Stimulated activated CD8-positive, alpha-beta memory T cell treated with anti-CD3 and anti-CD28 coated beads, Interleukin-2, amount 100 ng/mL, for 1 hour (primary cell): Measurements from ENCODE around the gene GPR17.

Experiments
- DNase-seq, 2 donors: peaks; one replicate each; pipeline ENCODE4 v3.0.0-alpha.2; 2020; ENCODE audit warnings: low read depth in 2 of 2

The GPR17 gene

DNA sequence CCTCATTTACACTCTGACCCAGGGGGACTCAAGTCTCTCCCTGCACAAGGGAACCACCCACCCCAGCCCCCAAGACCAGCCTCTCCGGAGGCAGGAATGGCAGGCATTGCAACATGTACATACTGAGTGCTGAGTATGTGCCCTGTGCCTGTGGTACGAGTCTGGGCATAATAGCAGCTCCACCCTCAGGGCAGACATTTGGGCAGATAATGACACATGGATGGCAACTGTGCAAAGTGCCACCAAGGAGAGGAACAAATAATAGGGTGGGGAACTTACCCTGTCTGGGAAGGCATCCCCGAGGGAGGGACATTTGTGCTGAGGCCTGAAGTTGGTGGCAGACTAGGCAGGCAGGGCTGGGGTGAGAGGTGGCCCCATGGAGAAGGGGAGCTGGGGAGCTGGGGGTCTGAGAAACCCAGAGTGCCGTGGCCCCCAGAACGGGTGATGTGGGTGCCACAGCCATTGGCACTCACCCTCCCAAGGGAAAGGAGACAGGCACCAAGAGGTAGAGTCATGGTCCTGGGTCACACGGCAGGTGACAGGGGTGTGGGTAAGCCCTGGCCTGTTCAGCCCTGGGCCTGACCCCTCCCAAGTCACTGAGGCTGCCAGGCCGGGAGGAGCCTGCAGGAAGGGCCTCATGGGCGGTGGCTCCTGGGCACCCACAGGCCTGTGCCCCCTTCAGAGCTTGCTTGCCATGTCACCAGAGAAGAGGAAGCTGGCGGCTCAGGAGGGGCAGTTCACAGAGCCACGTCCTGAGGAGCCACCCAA lies 15.7 kb upstream of the GPR17 start:
- DNase-seq = no peak

DNA sequence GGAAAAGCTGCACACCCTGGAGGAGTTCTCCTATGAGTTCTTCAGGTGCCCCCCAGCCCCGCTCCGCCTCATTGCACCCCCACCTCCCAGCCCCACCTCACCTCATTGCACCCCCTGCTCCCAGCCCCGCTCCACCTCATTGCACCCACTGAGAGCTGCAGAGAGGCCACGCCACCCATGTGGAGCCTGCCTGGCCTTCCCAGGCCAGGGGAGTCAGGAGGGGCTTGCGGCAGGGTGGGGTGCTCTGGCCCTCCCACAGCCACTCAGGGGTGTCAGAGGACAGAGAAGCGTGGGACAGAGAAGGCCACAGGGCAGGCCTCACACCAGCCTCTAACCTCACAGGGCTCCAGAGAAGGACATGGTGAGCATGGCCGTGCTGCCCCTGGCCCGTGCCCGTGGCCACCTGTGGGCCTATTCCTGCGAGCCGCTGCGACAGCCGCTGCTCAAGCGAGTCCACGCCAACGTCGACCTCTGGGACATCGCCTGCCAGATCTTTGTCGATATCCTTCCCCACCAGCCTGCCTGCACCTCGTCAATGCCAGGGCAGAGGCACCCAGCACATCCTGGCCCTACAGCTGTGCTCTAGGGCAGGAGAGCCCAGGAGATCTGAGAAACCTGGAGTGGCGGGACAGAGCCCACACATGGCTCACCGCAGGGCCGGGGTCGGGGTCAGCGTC lies 15.0 kb upstream of the GPR17 start:
- no peak for DNase-seq

DNA sequence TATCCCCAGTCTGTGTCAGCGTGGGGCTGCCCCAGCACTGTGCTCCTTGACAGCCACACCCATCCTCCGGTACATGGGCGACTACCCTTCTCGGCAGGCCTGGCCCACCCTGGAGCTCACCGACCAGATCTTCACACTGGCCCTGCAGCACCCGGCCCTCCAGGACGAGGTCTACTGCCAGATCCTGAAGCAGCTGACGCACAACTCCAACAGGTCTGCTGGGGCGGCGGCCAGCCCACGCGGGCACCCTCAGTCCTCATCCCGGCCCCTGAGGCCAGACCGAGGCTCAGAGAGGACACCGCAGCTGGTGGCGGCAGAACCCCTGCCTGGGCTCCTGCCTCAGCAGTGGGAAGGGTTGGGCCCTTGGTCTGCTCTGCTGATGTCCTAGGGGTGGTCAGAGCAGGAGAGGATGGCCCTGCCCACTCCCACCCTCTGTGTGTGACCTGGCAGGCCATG lies 14.4 kb upstream of the GPR17 start:
- no peak for DNase-seq

DNA sequence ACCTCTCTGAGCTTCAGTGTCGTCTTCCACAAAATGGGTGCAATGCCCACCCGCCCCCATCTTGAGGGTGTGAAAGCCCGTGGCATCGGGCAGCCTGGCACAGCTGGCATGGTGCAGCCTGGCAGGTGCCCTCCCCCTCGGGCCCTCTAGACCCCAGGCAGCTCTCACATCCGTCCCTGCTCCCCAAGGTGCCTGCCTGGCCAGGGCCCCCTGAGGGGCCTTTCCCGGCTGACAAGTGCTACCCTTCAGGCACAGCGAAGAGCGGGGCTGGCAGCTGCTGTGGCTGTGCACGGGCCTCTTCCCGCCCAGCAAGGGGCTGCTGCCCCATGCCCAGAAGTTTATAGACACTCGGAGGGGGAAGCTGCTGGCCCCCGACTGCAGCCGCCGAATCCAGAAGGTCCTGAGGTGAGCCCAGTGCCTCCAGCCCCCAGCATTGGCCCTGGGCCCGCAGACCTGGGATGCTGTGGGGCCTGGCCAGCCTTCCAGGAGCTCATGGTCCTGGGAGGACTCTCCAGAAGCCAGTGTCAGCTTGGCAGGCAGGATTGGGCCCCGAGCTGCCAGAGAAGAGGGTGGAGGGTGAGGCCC lies 13.9 kb upstream of the GPR17 start:
- no peak for DNase-seq

DNA sequence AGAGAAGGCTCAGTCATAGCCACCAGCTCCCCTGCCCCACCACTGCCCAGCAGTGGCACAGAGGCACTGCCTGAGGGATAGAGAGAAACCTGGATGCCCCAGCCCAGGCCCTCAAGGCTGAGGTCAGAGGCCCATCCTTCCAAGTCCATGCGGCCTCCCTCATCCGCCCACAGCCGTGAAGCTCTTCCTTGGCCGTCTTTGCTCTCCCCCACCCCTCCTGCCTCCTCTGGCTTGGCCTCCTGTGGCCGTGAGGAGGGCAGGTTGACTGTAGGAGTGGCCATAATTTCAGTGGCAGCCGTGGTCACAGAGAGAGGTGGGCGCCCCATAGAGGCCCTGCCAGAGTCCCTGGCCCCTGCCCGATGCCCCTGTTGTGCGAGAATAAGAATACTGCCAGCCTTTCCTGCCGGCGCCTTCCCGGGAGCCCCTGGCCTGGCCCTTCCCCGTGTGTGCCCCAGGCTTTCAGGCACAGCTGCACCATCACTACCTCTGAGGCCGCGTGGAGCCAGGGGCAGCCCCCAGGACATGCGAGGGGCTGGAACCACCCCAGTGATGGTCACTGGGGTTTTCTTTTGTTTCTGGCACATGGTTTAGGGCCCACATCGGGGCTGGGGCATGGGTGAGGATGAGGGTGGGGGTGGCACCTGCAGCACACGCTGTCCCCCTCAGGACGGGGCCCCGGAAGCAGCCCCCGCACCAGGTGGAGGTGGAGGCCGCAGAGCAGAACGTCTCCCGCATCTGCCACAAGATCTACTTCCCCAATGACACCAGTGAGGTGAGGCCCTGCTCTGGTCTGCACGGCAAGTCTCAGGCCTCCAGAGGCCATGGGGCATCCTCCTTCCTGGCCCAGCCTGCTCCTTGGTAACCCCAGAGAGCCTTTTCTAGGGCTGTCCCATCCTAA lies 13.1 kb upstream of the GPR17 start:
- DNase-seq = no peak

DNA sequence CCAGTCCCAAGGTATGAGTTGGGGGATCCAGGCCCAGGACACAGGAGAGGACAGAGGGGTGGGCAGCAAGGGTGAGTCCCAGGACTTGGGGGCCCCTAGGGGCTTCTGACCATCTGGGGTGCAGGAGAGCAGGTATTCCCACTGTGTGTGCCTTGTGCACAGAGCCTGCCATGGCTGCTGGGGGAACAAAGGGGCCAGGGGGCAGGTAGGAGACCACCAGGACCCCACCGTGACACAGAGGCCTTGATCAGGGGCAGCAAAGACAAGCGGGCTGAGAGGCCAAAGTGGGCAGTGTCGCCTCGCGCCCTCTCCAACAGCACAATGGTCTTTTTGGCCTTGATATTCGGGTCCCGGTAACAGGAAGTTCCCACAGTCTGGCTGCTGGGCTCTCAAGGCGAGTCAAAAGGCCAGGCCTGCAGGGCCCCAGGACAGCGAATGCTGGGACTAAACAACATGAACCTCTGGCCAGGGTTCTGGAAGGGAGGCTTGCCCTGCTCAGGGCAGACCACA lies 12.3 kb upstream of the GPR17 start:
- DNase-seq = no peak

DNA sequence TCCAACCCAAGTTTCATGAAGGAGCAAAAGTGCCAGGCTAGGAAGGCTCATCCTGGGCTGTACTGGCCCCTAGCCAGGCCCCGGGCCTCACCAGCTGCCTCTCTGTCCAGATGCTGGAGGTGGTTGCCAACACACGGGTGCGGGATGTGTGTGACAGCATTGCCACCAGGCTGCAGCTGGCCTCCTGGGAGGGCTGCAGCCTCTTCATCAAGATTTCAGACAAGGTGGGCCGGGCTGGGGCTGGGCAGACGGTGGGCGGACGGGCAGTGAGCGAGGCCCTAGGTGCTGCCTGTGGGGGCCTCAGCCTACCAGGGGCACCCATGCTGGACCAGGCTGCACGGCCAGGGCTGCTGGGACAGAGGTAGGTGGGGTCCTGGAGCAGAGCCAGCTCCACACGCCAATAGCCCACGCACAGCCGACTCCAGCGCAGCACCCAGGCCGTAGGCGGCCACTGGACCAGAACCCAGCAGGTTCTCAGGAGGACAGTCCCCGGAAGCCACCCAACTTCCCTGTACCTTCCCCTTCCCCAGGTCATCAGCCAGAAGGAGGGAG lies 11.8 kb upstream of the GPR17 start:
- no peak for DNase-seq

DNA sequence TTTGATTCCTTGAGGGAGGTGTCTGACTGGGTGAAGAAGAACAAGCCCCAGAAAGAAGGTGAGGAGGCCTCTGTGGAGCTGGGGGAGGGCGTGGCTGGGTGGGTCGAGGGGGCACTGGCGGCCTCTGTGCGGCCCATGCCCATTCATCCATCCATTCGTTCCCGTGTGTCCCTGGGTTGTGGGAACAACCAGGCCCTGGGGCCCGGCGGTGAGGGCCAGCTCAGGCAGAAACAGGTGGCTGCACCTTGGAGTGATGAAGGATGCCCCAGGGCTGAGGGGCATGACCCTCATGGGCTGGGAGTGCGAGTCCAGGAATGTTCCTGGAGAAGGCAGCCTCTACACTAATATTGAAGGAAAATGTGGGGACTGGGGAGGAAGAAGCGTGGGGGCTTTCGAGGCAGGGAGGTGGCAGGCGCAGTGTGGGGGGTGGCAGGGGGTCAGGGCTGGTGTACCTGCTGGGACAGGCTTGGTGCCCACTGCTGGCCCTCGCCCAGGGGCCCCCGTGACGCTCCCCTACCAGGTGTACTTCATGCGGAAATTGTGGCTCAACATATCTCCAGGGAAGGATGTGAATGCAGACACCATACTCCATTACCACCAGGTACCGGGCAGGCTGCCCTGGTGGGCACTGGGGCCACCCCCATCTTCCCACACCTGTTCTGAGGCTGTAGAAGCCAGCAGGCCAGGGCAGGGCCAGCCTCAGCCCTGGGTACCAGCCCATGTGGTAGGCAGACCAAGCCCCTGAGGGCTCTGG lies 11.2 kb upstream of the GPR17 start:
- DNase-seq = no peak

DNA sequence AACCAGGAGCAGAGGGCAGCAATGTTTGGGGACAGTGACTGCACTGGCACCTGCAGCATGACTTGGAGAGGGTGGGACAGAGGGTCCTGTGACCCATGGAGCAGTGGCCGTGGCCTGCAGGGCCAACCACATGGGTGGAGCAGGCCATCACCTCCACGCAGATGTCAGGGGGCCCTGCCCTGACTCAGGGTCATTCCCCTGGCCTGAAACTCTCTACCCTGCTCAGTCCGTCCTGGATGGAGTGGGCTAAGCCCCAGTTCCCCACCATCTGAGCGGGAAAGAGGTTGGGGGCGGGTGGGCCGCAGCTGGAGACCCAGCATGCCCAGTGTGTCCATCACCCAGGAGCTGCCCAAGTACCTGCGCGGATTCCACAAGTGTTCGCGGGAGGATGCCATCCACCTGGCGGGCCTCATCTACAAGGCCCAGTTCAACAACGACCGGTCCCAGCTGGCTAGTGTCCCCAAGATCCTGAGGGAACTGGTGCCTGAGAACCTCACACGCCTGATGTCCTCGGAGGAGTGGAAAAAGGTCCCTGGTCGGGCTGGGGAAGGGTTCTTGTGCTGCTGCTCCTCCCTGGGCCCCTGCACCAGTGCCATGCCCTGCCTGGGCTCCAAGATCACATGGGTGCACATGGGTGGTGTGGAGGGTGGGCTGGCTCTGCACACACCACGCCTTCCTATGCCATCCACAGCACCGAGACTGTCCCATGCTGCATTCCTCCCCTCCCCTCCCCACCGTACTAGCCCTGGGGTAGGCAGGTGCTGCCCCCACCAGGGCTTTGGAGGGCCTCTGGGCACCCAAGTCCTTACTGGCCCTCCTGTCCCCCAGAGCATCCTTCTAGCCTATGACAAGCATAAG lies 10.3 kb upstream of the GPR17 start:
- no peak for DNase-seq

DNA sequence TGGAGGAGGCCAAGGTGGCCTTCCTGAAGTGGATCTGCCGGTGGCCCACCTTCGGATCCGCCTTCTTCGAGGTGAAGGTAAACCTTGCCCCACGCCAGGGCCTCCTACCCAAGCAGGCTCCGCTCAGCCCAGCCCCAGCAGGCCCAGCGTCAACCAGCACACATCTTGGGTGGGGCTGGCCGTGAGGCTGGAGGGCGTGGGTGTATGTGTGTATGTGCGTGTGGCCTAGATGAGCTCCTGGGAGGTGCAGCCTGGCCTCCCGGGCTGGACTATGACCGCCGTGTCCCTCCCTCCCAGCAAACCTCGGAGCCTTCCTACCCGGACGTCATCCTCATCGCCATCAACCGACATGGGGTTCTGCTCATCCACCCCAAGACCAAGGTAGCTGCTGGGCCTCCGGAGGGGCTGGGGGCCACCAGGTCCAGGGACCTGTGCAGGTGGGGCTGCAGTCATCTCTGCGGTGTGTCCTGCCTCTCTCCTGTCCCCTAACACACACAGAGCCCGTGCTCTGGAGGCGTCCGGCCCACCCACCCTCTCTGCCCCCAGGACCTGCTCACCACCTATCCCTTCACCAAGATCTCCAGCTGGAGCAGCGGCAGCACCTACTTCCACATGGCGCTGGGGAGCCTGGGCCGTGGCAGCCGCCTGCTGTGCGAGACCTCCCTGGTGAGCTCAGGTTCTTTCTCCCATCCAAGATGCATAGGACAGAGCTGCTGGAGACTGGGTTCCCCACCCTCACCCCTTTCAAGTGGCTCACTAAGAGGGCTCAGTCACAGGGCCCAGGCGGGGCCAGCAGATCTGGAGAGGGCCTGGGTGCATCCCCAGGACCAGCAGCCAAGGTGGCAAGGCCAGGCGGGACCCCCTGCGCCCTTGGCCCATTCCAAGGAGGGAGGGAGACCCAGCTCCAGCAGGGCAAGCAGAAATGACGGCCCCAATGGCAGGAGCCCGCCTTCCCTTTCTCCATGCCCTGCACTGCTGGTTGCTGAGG lies 9.4 kb upstream of the GPR17 start:
- DNase-seq = no peak

DNA sequence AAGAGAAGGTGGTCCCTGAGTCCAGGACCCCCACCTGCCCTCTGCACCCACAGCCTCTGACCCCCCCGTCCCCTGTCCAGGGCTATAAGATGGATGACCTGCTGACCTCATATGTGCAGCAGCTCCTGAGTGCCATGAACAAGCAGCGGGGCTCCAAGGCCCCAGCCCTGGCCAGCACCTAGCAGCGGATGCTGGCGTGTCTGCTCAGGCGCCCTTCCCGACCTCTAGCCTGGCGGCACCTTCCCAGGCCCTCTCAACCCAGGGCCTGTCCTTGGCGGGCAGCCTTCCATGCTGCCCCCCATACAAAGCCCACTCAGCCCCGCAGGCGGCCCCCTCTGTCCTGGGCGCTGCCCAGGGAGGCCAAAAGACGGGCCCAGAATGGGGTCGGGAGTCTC lies 8.7 kb upstream of the GPR17 start:
- DNase-seq = no peak

DNA sequence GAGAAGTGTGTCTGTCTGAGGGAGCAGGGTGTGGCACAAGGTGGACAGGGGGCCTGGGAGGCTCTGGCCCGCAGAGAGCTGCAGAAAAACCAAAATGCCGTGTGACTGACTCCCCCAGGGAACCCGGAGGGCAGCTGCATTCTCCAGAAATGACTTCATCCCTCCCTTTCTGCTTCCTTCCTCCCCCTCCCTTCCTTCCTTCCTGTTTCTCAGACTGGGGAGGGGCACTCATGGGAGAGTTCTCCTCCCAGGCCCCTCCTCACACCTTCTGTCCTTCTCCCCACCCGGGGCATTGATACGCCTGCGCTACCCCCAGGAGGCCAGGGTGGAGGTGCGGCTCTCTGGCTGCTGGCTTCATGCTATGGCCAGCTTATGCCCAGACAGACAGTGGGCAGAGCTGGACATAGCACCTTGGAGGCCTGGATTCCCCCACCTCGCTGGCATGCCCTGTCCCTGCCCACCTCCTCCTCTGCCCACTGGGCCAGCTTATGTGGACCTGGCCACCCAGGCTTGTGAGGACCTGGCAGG lies 8.2 kb upstream of the GPR17 start:
- no peak for DNase-seq

DNA sequence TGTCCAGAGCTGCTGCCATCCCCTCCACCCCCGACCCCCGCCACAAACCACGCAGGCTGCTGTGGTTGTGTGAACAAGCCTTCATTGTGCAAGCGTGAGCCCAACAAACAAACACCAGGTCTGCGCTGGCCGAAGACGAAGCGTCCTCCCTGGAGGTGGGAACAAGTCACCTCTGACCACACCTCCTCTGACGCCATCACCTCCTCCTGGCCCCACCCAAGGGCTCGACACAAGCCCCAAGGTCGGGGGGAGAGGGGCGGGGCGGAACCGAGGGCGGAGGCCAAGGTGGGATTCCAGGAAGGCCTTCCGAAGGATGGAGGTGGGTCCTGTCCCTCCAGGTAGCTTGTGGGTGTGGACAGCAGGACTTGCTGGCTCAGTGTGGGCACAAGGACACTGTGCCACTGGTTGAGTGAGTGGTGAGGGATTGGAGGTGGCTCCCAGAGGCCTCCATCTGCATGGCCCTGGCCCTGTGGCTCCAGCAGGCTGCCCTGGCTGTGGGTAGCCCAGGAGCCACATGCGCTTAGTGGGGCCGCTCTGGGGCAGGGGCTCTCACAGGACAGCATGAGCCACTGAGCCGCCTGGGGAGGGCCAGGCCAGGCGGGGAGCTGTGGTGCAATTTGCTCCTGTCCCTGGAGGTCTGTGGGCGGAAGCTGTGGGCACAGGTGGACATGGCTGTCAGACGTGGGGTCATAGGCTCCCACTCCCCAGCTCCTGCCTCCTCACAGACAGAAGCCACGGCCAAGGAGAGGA lies 7.4 kb upstream of the GPR17 start:
- DNase-seq = no peak

DNA sequence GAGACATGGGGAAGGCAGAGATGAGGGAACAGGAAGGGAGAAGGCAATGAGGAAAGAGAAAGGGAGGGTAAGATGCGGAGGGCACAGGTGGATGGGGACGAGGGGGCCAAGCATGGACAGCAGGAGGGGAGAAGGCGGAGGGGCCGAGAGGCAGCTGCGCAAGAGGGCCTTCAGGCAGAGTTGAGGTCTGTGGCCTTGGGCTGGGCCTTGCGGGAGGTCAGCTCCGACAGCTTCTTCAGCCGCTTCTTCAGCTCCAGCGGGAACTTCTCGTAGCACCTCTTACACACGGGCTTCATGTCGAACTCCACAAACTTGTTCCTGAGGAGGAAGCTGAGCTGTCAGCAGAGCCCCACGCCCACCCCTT lies 6.9 kb upstream of the GPR17 start:
- DNase-seq = no peak

DNA sequence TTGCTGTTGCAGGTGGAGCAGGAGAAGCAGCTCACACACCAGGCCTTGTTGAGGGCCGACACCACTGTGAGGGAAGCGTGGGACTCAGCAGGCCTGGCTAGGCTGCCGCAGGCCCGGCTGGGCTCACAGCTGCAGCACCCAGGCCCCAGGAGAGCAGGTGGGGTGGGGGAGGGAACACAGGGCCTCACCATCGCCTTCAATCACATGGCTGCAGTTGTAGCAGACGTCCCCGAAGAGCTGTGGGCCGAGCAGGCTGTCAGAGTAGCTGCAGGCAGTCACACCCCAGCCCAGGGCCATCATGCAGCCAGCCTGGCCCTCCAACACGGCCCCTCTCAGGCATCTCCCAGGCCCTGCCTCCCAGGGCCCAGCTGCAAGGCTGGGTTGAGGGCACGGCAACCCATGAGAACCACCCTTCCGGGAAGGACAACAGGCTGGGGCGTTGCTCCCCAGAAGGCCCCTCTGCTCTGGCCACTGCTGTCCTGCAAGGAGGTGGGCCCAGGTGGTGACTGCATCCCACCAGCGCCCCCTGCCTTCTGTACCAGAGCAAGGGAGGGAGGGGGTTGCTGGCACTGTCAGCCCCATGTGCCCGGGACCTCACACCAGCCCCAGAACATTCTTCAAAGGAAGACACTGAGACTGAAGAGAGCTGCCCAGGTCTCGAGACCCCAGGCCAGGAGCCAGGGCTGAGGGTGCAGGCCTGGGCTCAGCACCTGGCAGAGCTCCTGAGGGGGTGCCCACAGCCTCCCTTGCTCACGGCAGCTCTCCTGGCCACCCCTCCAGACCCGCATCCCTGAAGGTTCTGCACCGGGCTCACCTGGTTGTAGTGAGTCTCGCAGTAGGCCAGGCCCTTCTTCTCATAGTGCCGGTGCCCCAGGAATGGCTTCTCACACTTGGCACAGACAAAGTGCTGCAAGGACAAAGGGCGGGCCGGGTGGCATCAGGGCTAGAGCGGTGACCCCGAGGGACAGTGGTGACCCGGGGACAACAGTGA lies 5.6 kb upstream of the GPR17 start:
- no peak for DNase-seq

DNA sequence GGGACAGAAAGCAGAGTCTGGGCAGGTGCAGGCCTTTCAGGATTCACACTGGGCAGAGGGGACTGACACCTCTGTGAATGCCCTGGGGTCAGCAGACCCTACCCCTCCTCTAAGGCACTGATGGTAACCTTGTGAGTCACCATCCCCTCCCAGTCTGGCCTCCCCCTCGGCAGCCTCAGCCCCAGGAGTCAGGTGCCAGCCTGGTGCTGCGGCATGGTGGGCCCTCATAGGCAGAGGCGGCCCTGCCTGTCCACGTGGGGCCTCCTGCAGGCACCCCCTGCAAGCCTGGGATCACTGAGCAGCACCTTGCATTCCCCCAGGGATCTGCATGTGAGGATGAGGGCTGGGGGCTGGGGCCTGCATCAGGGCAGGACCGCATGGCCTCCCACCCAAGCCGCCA lies 4.8 kb upstream of the GPR17 start:
- no peak for DNase-seq
